Thymus (tissue), 14 donors: ENCODE measurements around the gene TSPY3. TPM values are rescaled to one million over a fixed set of nuclear protein-coding genes. Genes with fewer than 3 reads are reported as not detected.
"Not testable (repeated sequence)": the region's sequence is repeated elsewhere in the genome, so short reads cannot be mapped to it uniquely, and the experiment has no call there.

Experiments
- DNase-seq, 9 donors: peaks; one replicate each; pipeline ENCODE4 v3.0.0-alpha.2; 2013; ENCODE audit warnings: low spot score in 9 of 9, low read depth in 6 of 9, missing footprints in 1 of 9
- H3K27ac ChIP-seq, 2 donors: one replicate each; pipeline ENCODE4 v1.5.1; 2013; ENCODE audit warnings: control low read depth in 1 of 2, low read depth in 1 of 2, low read length in 1 of 2, mild to moderate bottlenecking in 1 of 2, moderate library complexity in 1 of 2
- H3K27me3 ChIP-seq, 2 donors: one replicate each; pipeline ENCODE4 v1.5.1; 2013; ENCODE audit warnings: low read length in 1 of 2; ENCODE audit not compliant: control insufficient read depth in 2 of 2, insufficient read depth in 1 of 2
- H3K36me3 ChIP-seq, 2 donors: one replicate each; pipeline ENCODE4 v1.5.1; 2013; ENCODE audit warnings: low read length in 1 of 2, mild to moderate bottlenecking in 1 of 2, moderate library complexity in 1 of 2; ENCODE audit not compliant: control insufficient read depth in 2 of 2, insufficient read depth in 2 of 2
- H3K4me1 ChIP-seq, 2 donors: one replicate each; pipeline ENCODE4 v1.5.1; 2013; ENCODE audit warnings: low read length in 2 of 2; ENCODE audit not compliant: control insufficient read depth in 2 of 2, insufficient read depth in 2 of 2
- H3K4me3 ChIP-seq, 2 donors: one replicate each; pipeline ENCODE4 v1.5.1; 2013; ENCODE audit warnings: low read length in 2 of 2, control low read depth in 1 of 2, mild to moderate bottlenecking in 1 of 2
- H3K9me3 ChIP-seq, 2 donors: one replicate each; pipeline ENCODE4 v1.5.1; 2013; ENCODE audit warnings: low read length in 1 of 2, mild to moderate bottlenecking in 1 of 2; ENCODE audit not compliant: control insufficient read depth in 2 of 2, insufficient read depth in 1 of 2
- WGBS: extraction: QIAGEN DNeasy Blood & Tissue Kit; methylation state at CpG from one replicate; pipeline ENCODE4 v1.1.7; 2013; 5-methylcytosine and 5-hydroxymethylcytosine counted together
- long read RNA-seq, 10 donors: transcript quantifications; one replicate each; lab custom pipeline, GENCODE V29; 2026
- polyA plus RNA-seq: library from polyadenylated mRNA; stranded (reverse); fragments of 200-250 nt; gene quantifications from one replicate; pipeline ENCODE4 v1.2.3, GENCODE V29; 2013
- total RNA-seq: library from RNA; stranded (reverse); fragments of 120-200 nt; gene quantifications from one replicate; pipeline ENCODE4 v1.2.4, GENCODE V29; 2013
- donor health status: healthy.

TSPY3 gene, protein sequence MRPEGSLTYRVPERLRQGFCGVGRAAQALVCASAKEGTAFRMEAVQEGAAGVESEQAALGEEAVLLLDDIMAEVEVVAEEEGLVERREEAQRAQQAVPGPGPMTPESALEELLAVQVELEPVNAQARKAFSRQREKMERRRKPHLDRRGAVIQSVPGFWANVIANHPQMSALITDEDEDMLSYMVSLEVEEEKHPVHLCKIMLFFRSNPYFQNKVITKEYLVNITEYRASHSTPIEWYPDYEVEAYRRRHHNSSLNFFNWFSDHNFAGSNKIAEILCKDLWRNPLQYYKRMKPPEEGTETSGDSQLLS
- not detected for total RNA-seq
- not detected for polyA plus RNA-seq
- long read RNA-seq, donor 1 = 0 reads
- long read RNA-seq, donor 2 = 0 reads
- long read RNA-seq, donor 3 = 0 reads
- long read RNA-seq, donor 4 = 0 reads
- long read RNA-seq, donor 5 = 0 reads
- long read RNA-seq, donor 6 = 0 reads
- long read RNA-seq, donor 7 = 0 reads
- long read RNA-seq, donor 8 = 0 reads
- long read RNA-seq, donor 9 = 0 reads
- long read RNA-seq, donor 10 = 0 reads

DNA sequence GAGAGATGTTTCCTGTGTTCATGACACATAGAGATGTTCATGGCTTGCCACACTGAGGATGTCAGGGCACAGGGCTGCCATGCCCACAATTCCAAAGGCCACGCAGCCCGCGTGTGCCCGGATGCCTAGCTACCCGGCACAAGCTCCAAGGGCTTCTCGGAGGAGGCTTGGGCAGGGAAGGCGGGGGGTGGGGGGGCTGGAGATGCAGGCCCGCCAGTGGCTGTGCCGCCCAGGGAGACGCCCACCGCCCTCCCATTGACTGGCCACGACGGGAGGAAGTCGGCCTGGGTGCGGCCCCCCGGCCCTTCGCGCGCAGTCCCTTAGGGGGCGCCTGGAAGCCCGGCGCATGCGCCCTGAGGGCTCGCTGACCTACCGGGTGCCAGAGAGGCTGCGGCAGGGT lies at the start of gene TSPY3:
TSS of gene TSPY3 (plus strand) at position 301 of the 400 bp plus-strand sequence. CDS start at position 347, 46 bp downstream.
- H3K27me3 ChIP-seq, H3K27ac ChIP-seq, H3K4me1 ChIP-seq, H3K36me3 ChIP-seq, H3K4me3 ChIP-seq, H3K9me3 ChIP-seq, DNase-seq: not testable (repeated sequence)
- WGBS = no CpG with 5 or more reads among the region's 26 CpGs

DNA sequence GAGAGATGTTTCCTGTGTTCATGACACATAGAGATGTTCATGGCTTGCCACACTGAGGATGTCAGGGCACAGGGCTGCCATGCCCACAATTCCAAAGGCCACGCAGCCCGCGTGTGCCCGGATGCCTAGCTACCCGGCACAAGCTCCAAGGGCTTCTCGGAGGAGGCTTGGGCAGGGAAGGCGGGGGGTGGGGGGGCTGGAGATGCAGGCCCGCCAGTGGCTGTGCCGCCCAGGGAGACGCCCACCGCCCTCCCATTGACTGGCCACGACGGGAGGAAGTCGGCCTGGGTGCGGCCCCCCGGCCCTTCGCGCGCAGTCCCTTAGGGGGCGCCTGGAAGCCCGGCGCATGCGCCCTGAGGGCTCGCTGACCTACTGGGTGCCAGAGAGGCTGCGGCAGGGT lies 40.7 kb upstream of the TSPY3 start, which contains the start of gene TSPY8:
TSS of gene TSPY8 (plus strand) at position 301 of the 400 bp plus-strand sequence. CDS start at position 347, 46 bp downstream.
- H3K36me3 ChIP-seq, DNase-seq, H3K27me3 ChIP-seq, H3K4me1 ChIP-seq, H3K4me3 ChIP-seq, H3K27ac ChIP-seq, H3K9me3 ChIP-seq: not testable (repeated sequence)
- 94% methylated on average over 5 of the region's 25 CpGs for WGBS

DNA sequence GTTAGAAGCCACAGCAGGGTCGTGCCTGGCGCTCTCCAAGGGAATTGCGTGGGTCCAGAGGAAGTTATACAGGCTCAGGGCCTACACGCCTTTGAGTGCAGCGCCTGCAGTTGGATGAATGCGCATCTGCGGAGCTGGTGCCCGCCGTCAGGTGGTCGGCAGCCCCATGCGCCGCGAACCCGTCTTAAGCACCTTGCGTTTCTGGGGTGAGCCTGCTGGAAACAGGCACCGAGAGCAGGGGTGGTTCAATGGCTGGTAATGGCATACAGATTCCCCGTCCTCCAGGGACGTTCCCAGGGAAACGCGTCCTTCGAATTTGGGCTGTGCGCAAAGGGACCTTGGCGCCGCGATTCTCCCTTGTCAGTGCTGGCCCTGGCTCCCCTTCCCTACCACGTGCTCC lies 1.7 kb upstream of the TSPY3 start:
- not testable (repeated sequence) for DNase-seq
- 94% methylated on average over 12 of the region's 26 CpGs for WGBS

More for the DNA sequence above, 1.7 kb upstream of the TSPY3 start:
- H3K9me3 ChIP-seq, H3K27ac ChIP-seq, H3K4me3 ChIP-seq, H3K4me1 ChIP-seq, H3K27me3 ChIP-seq, H3K36me3 ChIP-seq: not testable (repeated sequence)

Other genes with a start within 250 kb of the TSPY3 start
- gene TSPY4, start 61.0 kb upstream of the TSPY3 start, total RNA-seq = not detected
- not detected for gene TSPY4, start 61.0 kb upstream of the TSPY3 start, polyA plus RNA-seq
- gene TSPY8, start 40.6 kb upstream of the TSPY3 start, total RNA-seq = not detected
- not detected for gene TSPY8, start 40.6 kb upstream of the TSPY3 start, polyA plus RNA-seq
- not detected for gene TSPY1, start 68.5 kb downstream of the TSPY3 start, total RNA-seq
- gene TSPY1, start 68.5 kb downstream of the TSPY3 start, polyA plus RNA-seq = not detected
- not detected for gene TSPY9, start 88.8 kb downstream of the TSPY3 start, total RNA-seq
- gene TSPY9, start 88.8 kb downstream of the TSPY3 start, polyA plus RNA-seq = not detected
- gene TSPY10, start 129.5 kb downstream of the TSPY3 start, total RNA-seq = not detected
- gene TSPY10, start 129.5 kb downstream of the TSPY3 start, polyA plus RNA-seq = not detected